SK-N-SH treated with all-trans-retinoic acid at 6 μM for 48 hours (cell line): ENCODE data around the gene BORCS6.

ENCODE experiments used
- ATAC-seq: fragments of 200-7000 bp; cut with Tn5 transposase; 3 replicates; pipeline ENCODE4 v1.9.1; 2020; ENCODE audit warnings: mild to moderate bottlenecking, moderate library complexity
- ARNTL ChIP-seq: fragments of 450-650 bp; formaldehyde crosslinking; IDR thresholded peaks from 2 replicates; pipeline ENCODE4 v1.5.0; 2020; ENCODE audit warnings: low read depth, mild to moderate bottlenecking, moderate library complexity, borderline replicate concordance
- BACH2 ChIP-seq: fragments of 250-450 bp; sonication (Bioruptor Pico); IDR thresholded peaks from 2 replicates; pipeline ENCODE4 v1.9.0; 2021; ENCODE audit warnings: mild to moderate bottlenecking, borderline replicate concordance
- CSDC2 ChIP-seq: fragments of 250-450 bp; sonication (Bioruptor Pico); IDR thresholded peaks from 2 replicates; pipeline ENCODE4 v1.5.0; 2020; ENCODE audit warnings: mild to moderate bottlenecking, moderate library complexity
- GLIS3 ChIP-seq: fragments of 250-450 bp; sonication (Bioruptor Pico); IDR thresholded peaks from 2 replicates; pipeline ENCODE4 v1.5.0; 2020; ENCODE audit warnings: mild to moderate bottlenecking, moderate library complexity
- ISL1 ChIP-seq: fragments of 250-450 bp; sonication (Bioruptor Pico); IDR thresholded peaks from 2 replicates; pipeline ENCODE4 v2.1.2; 2022; ENCODE audit warnings: mild to moderate bottlenecking, moderate library complexity
- OSR1 ChIP-seq: fragments of 250-450 bp; sonication (Bioruptor Pico); IDR thresholded peaks from 2 replicates; pipeline ENCODE4 v1.8.0; 2022; ENCODE audit warnings: moderate library complexity, mild to moderate bottlenecking, inconsistent platforms
- PPARA ChIP-seq: fragments of 250-450 bp; sonication (Bioruptor Pico); IDR thresholded peaks from 2 replicates; pipeline ENCODE4 v1.5.0; 2020; ENCODE audit warnings: mild to moderate bottlenecking, borderline replicate concordance
- RARB ChIP-seq: fragments of 250-450 bp; sonication (Bioruptor Pico); IDR thresholded peaks from 2 replicates; pipeline ENCODE4 v1.8.0; 2021; ENCODE audit warnings: mild to moderate bottlenecking, moderate library complexity
- SNAI2 ChIP-seq: fragments of 250-450 bp; sonication (Bioruptor Pico); IDR thresholded peaks from 2 replicates; pipeline ENCODE4 v1.5.0; 2020; ENCODE audit warnings: mild to moderate bottlenecking, moderate library complexity
- TCF4 ChIP-seq: fragments of 250-450 bp; sonication (Bioruptor Pico); IDR thresholded peaks from 2 replicates; pipeline ENCODE4 v1.8.0; 2021; ENCODE audit warnings: mild to moderate bottlenecking, moderate library complexity, borderline replicate concordance
- ZFP30 ChIP-seq: fragments of 450-650 bp; formaldehyde crosslinking; IDR thresholded peaks from 2 replicates; pipeline ENCODE4 v1.5.0; 2022; ENCODE audit warnings: mild to moderate bottlenecking, moderate library complexity
- ZNF565 ChIP-seq: fragments of 450-650 bp; formaldehyde crosslinking; conservative IDR thresholded peaks from 2 replicates; pipeline ENCODE4 v1.5.0; 2020; ENCODE audit warnings: low read depth, mild to moderate bottlenecking, moderate library complexity
- TF ChIP-seq, protein P1 (sequence below): fragments of 250-450 bp; sonication (Bioruptor Pico); IDR thresholded peaks from 2 replicates; pipeline ENCODE4 v1.5.1; 2020; ENCODE audit warnings: low read depth, mild to moderate bottlenecking, moderate library complexity
- TF ChIP-seq, protein P2 (sequence below): fragments of 250-450 bp; sonication (Bioruptor Pico); IDR thresholded peaks from 2 replicates; pipeline ENCODE4 v1.8.0; 2021; ENCODE audit warnings: low read depth, mild to moderate bottlenecking, moderate library complexity, borderline replicate concordance
- TF ChIP-seq, protein P3 (sequence below): fragments of 250-450 bp; sonication (Bioruptor Pico); IDR thresholded peaks from 2 replicates; pipeline ENCODE4 v1.8.0; 2020; ENCODE audit warnings: mild to moderate bottlenecking, moderate library complexity, borderline replicate concordance
- TF ChIP-seq, protein P4 (sequence below): fragments of 250-450 bp; sonication (Bioruptor Pico); IDR thresholded peaks from 2 replicates; pipeline ENCODE4 v1.5.0; 2020; ENCODE audit warnings: mild to moderate bottlenecking, moderate library complexity
- TF ChIP-seq, protein P5 (sequence below): fragments of 250-450 bp; sonication (Bioruptor Pico); IDR thresholded peaks from 2 replicates; pipeline ENCODE4 v1.5.1; 2021; ENCODE audit warnings: mild to moderate bottlenecking, moderate library complexity

Gene BORCS6

DNA sequence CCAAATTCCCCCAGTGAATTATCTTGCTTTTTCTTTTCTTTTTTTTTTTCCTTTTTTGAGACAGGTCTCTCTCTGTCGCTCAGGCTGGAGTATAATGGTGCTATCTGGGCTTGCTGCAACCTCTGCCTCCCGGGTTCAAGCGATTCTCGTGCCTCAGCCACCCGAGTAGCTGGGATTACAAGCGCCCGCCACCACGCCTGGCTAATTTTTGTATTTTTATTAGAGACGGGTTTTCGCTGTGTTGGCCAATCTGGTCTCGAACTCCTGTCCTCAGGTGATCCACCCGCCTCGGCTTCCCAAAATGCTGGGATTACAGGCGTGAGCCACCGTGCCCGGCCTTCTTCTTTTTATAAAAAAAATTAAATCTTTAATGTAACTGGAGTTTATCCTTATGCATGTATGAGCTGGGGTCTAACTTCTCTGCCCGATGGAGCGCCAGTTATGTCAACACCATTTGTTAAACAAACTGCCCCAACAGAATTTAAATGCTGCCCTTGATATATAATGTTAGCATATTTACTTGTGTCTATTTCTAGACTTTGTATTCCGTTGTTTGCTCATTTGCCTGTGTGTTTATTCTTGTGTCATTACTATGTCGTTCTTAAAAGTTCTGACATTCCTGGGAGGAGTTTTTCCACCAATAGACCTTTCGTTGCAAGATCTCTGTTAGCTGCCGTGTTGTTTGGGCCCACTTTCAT, 20.9 kb upstream of the BORCS6 start:
- ATAC-seq, result peak; percentile 33
- TF ChIP-seq ZNF565 (CRISPR knock-in tag), result no peak
- TF ChIP-seq SNAI2 (CRISPR knock-in tag), result no peak
- TF ChIP-seq, protein P1, sequence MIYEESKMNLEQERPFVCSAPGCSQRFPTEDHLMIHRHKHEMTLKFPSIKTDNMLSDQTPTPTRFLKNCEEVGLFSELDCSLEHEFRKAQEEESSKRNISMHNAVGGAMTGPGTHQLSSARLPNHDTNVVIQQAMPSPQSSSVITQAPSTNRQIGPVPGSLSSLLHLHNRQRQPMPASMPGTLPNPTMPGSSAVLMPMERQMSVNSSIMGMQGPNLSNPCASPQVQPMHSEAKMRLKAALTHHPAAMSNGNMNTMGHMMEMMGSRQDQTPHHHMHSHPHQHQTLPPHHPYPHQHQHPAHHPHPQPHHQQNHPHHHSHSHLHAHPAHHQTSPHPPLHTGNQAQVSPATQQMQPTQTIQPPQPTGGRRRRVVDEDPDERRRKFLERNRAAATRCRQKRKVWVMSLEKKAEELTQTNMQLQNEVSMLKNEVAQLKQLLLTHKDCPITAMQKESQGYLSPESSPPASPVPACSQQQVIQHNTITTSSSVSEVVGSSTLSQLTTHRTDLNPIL (CRISPR knock-in tag), result no peak
- TF ChIP-seq PPARA, result no peak
- TF ChIP-seq ARNTL, result no peak
- no peak for TF ChIP-seq ISL1 (CRISPR knock-in tag)
- TF ChIP-seq ZFP30 (CRISPR knock-in tag), result no peak
- TF ChIP-seq BACH2 (CRISPR knock-in tag), result no peak
- no peak for TF ChIP-seq RARB
- no peak for TF ChIP-seq OSR1
- TF ChIP-seq CSDC2 (CRISPR knock-in tag), result no peak
- TF ChIP-seq TCF4 (CRISPR knock-in tag), result no peak
- no peak for TF ChIP-seq GLIS3 (CRISPR knock-in tag)
- TF ChIP-seq, protein P2, sequence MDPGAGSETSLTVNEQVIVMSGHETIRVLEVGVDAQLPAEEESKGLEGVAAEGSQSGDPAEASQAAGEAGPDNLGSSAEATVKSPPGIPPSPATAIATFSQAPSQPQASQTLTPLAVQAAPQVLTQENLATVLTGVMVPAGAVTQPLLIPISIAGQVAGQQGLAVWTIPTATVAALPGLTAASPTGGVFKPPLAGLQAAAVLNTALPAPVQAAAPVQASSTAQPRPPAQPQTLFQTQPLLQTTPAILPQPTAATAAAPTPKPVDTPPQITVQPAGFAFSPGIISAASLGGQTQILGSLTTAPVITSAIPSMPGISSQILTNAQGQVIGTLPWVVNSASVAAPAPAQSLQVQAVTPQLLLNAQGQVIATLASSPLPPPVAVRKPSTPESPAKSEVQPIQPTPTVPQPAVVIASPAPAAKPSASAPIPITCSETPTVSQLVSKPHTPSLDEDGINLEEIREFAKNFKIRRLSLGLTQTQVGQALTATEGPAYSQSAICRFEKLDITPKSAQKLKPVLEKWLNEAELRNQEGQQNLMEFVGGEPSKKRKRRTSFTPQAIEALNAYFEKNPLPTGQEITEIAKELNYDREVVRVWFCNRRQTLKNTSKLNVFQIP (CRISPR knock-in tag), result no peak
- TF ChIP-seq, protein P3, sequence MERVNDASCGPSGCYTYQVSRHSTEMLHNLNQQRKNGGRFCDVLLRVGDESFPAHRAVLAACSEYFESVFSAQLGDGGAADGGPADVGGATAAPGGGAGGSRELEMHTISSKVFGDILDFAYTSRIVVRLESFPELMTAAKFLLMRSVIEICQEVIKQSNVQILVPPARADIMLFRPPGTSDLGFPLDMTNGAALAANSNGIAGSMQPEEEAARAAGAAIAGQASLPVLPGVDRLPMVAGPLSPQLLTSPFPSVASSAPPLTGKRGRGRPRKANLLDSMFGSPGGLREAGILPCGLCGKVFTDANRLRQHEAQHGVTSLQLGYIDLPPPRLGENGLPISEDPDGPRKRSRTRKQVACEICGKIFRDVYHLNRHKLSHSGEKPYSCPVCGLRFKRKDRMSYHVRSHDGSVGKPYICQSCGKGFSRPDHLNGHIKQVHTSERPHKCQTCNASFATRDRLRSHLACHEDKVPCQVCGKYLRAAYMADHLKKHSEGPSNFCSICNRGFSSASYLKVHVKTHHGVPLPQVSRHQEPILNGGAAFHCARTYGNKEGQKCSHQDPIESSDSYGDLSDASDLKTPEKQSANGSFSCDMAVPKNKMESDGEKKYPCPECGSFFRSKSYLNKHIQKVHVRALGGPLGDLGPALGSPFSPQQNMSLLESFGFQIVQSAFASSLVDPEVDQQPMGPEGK (CRISPR knock-in tag), result no peak
- TF ChIP-seq, all 23 proteins: peak for 0

DNA sequence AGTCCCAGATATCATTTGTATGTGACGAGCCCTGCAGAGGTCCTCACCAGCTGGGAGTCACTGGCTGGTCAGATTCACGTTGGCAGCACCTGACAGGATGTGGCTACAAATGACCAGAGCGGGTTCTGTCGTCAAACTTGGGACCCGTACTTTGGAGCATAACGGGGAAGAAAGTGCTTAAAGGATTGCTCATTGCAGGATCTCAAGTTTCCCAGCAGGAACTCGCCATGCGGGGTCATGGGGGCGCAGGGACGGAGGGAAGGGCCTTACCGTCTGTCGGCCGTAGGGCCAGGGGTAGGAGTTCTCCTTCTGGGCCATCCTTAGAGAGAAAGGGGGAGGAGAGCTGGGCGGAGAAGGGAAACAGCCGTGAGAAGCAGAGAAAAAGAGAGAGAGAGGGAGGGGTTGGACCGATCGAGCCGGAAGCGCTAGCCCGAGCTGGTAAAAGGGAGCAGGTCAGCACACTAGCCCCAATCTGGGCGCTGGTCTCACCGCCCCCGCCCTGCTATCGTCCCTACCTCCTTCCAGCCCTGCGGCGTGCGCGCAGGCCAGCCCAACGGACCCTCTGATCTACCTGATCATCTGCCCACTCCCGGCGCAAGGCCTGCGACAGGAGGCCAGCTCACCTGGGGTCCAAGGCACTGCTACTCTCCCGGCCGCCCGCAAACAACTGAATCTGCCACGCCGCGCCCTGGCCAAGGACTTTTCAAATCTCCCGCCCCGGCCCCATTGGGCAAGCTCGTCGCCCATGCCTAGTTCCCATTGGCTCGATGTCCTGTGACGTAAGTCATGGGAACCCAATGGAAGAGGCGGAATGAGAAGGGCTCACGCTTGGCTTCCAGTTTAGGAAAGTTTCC, 20.2 kb upstream of the BORCS6 start, which contains the start of gene AURKB:
AURKB (minus strand) TSS at position 669 of the 854 bp plus-strand sequence; CDS start at position 318, 351 bp downstream.
- peak; percentile 97 for ATAC-seq
- TF ChIP-seq, protein P4, sequence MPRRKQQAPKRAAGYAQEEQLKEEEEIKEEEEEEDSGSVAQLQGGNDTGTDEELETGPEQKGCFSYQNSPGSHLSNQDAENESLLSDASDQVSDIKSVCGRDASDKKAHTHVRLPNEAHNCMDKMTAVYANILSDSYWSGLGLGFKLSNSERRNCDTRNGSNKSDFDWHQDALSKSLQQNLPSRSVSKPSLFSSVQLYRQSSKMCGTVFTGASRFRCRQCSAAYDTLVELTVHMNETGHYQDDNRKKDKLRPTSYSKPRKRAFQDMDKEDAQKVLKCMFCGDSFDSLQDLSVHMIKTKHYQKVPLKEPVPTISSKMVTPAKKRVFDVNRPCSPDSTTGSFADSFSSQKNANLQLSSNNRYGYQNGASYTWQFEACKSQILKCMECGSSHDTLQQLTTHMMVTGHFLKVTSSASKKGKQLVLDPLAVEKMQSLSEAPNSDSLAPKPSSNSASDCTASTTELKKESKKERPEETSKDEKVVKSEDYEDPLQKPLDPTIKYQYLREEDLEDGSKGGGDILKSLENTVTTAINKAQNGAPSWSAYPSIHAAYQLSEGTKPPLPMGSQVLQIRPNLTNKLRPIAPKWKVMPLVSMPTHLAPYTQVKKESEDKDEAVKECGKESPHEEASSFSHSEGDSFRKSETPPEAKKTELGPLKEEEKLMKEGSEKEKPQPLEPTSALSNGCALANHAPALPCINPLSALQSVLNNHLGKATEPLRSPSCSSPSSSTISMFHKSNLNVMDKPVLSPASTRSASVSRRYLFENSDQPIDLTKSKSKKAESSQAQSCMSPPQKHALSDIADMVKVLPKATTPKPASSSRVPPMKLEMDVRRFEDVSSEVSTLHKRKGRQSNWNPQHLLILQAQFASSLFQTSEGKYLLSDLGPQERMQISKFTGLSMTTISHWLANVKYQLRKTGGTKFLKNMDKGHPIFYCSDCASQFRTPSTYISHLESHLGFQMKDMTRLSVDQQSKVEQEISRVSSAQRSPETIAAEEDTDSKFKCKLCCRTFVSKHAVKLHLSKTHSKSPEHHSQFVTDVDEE (CRISPR knock-in tag), result no peak
- TF ChIP-seq, protein P2 (CRISPR knock-in tag), result no peak
- TF ChIP-seq, protein P5, sequence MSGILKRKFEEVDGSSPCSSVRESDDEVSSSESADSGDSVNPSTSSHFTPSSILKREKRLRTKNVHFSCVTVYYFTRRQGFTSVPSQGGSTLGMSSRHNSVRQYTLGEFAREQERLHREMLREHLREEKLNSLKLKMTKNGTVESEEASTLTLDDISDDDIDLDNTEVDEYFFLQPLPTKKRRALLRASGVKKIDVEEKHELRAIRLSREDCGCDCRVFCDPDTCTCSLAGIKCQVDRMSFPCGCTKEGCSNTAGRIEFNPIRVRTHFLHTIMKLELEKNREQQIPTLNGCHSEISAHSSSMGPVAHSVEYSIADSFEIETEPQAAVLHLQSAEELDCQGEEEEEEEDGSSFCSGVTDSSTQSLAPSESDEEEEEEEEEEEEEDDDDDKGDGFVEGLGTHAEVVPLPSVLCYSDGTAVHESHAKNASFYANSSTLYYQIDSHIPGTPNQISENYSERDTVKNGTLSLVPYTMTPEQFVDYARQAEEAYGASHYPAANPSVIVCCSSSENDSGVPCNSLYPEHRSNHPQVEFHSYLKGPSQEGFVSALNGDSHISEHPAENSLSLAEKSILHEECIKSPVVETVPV (CRISPR knock-in tag), result no peak
